ENCODE results near the gene PARD3B. TPM values are rescaled to one million over a fixed set of nuclear protein-coding genes. Genes with fewer than 3 reads are reported as not detected.

Gene PARD3B
- total RNA-seq, 1 experiment from 2014 or later, result 7.6 TPM

DNA sequence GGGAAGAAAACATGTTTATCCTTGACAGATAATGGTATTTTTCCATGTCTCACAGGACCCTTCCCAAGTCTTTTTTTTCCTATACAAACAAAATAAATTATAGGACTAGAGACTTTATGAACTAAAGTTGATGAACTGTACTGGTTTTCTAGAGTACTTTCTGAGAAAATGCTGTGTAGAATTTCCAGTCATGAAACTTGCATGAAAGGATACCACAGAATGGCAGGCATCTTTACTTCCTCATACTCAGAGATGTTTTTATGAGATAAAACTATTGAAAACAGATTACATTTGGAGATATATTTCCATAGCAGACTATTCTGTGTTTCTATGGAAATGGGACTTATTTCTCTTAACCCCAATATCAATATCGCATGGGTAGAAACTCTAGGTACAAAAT, 403.5 kb downstream of the PARD3B start:
- TF ChIP-seq, protein P1, sequence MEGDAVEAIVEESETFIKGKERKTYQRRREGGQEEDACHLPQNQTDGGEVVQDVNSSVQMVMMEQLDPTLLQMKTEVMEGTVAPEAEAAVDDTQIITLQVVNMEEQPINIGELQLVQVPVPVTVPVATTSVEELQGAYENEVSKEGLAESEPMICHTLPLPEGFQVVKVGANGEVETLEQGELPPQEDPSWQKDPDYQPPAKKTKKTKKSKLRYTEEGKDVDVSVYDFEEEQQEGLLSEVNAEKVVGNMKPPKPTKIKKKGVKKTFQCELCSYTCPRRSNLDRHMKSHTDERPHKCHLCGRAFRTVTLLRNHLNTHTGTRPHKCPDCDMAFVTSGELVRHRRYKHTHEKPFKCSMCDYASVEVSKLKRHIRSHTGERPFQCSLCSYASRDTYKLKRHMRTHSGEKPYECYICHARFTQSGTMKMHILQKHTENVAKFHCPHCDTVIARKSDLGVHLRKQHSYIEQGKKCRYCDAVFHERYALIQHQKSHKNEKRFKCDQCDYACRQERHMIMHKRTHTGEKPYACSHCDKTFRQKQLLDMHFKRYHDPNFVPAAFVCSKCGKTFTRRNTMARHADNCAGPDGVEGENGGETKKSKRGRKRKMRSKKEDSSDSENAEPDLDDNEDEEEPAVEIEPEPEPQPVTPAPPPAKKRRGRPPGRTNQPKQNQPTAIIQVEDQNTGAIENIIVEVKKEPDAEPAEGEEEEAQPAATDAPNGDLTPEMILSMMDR (conservative IDR thresholded peaks at IDR 0.05; ENCODE audit: low read depth, low read length), result no peak
- TF ChIP-seq EZH2 (IDR thresholded peaks at IDR 0.05; ENCODE audit: borderline replicate concordance, low read depth, low read length, poor library complexity, severe bottlenecking), result no peak
- CTCF ChIA-PET, result no interaction called here
- intact Hi-C loops (cut with micrococcal nuclease; ENCODE audit: unreplicated experiment), result no loop called here
- no peak overlapping the region for H3K27ac ChIP-seq (ENCODE audit: low read depth, low read length, poor library complexity, severe bottlenecking)
- no TSS peak for BruUV-seq (replicated peaks)
- no peak overlapping the region for H3K4me3 ChIP-seq (ENCODE audit: low read depth, low read length, poor library complexity, severe bottlenecking)
- POLR2A ChIA-PET (ENCODE audit: low non-redundant PET), result no interaction called here
- DNase-seq (ENCODE audit: low spot score), result no peak
- H3K4me1 ChIP-seq (ENCODE audit: insufficient read depth, low read length, poor library complexity, severe bottlenecking), result no peaks in the 10 kb centered on the region
- H3K27me3 ChIP-seq (replicated peaks; ENCODE audit: insufficient read depth, low read depth, low read length, poor library complexity), result no peaks in the 10 kb centered on the region
- H3K36me3 ChIP-seq (ENCODE audit: insufficient read depth, low read length, poor library complexity, severe bottlenecking), result no peaks in the 10 kb centered on the region
- no peaks in the 10 kb centered on the region for H3K9me3 ChIP-seq (ENCODE audit: low read depth, low read length, poor library complexity, severe bottlenecking)

DNA sequence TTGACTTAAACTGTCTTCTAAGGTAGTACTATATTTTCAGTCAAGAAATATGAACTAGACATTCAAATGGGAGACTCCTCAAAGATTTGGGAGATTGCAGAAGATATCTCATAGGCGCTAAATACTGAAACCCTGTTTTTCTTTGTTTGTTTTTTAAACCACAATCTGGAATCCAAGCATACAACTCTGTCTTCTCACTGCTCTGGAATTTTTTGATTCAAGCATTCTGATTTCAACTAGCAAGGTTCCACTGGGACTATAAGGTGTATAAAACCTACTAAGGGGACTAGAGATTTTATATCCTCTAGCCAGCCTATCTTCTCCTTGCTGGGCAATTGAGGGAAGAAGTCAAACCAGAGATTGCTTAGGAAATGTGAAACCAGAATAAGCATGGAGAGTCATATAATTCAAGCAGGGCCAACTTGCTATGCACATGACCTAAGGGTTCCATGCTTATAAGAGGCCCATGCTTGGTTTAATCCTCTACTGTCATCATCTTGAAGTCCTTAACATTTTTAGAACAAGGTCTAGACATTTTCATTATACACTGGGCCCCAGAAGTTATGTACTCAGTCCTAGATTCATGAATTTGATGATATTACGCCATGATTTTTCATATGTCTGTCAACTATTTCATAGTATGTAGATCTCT, 405.5 kb downstream of the PARD3B start:
- Histone ChIP-seq H3K27ac (ENCODE audit: low read depth, low read length, poor library complexity, severe bottlenecking) (no peak overlapping the region), H3K4me3 (ENCODE audit: low read depth, low read length, poor library complexity, severe bottlenecking) (no peak overlapping the region), H3K36me3 (ENCODE audit: insufficient read depth, low read length, poor library complexity, severe bottlenecking) (no peaks in the 10 kb centered on the region), H3K9me3 (ENCODE audit: low read depth, low read length, poor library complexity, severe bottlenecking) (no peaks in the 10 kb centered on the region), H3K4me1 (ENCODE audit: insufficient read depth, low read length, poor library complexity, severe bottlenecking) (no peaks in the 10 kb centered on the region), H3K27me3 (replicated peaks; ENCODE audit: insufficient read depth, low read depth, low read length, poor library complexity) (no peaks in the 10 kb centered on the region)
- POLR2A ChIA-PET (ENCODE audit: low non-redundant PET), result no interaction called here
- no TSS peak for BruUV-seq (replicated peaks)
- intact Hi-C loops (cut with micrococcal nuclease; ENCODE audit: unreplicated experiment), result no loop called here
- TF ChIP-seq, protein P1 (conservative IDR thresholded peaks at IDR 0.05; ENCODE audit: low read depth, low read length), result no peak
- no peak for TF ChIP-seq EZH2 (IDR thresholded peaks at IDR 0.05; ENCODE audit: borderline replicate concordance, low read depth, low read length, poor library complexity, severe bottlenecking)
- DNase-seq (ENCODE audit: low spot score), result no peak
- CTCF ChIA-PET, result no interaction called here

DNA sequence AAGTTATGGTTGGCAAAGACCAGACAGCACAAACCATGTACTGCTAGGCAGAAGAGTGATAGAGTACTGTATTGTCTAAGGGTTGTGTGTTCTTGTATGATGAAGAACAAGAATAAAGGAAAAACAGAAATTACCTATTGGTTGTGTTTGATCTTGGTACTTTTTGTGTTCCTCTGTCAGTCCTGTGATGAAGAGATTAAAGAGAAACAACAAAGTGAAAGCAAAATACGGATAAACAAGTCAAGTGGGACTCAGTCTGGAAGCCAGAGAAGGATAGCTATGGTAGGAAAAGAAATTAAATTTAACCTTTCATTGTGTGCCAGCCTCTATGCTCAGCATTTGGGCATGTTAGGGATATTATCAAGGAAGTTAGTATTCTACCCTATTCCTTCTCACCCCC, 413.1 kb downstream of the PARD3B start:
- H3K27me3 ChIP-seq (replicated peaks; ENCODE audit: insufficient read depth, low read depth, low read length, poor library complexity), result no peaks in the 10 kb centered on the region
- no peaks in the 10 kb centered on the region for H3K9me3 ChIP-seq (ENCODE audit: low read depth, low read length, poor library complexity, severe bottlenecking)
- H3K4me1 ChIP-seq (ENCODE audit: insufficient read depth, low read length, poor library complexity, severe bottlenecking), result no peaks in the 10 kb centered on the region
- BruUV-seq (replicated peaks), result no TSS peak
- no peak overlapping the region for H3K4me3 ChIP-seq (ENCODE audit: low read depth, low read length, poor library complexity, severe bottlenecking)
- intact Hi-C loops (cut with micrococcal nuclease; ENCODE audit: unreplicated experiment), result no loop called here
- no peak for DNase-seq (ENCODE audit: low spot score)
- ChIA-PET CTCF (no interaction called here), POLR2A (ENCODE audit: low non-redundant PET) (no interaction called here)
- H3K36me3 ChIP-seq (ENCODE audit: insufficient read depth, low read length, poor library complexity, severe bottlenecking), result no peaks in the 10 kb centered on the region
- TF ChIP-seq, protein P1 (conservative IDR thresholded peaks at IDR 0.05; ENCODE audit: low read depth, low read length), result no peak
- TF ChIP-seq EZH2 (IDR thresholded peaks at IDR 0.05; ENCODE audit: borderline replicate concordance, low read depth, low read length, poor library complexity, severe bottlenecking), result no peak
- H3K27ac ChIP-seq (ENCODE audit: low read depth, low read length, poor library complexity, severe bottlenecking), result no peak overlapping the region

Measured in A673 (cell line).